Uterus (tissue), 2 donors: ENCODE results near the gene ZSCAN5C.

ENCODE experiments used
- CTCF ChIP-seq, 4 experiments: fragments of 200-600 bp in 2 of 4; fragments of 450-650 bp in 2 of 4; sonication (generic) in 2 of 4; IDR thresholded peaks; one replicate each; pipeline ENCODE4 v1.5.1; 2016 to 2019; ENCODE audit warnings: antibody characterized with exemption in 4 of 4, mild to moderate bottlenecking in 2 of 4, moderate library complexity in 1 of 4
- POLR2A ChIP-seq, 2 donors: fragments of 450-650 bp; IDR thresholded peaks; one replicate each; pipeline ENCODE4 v1.6.1; 2016; ENCODE audit warnings: antibody characterized with exemption in 2 of 2, mild to moderate bottlenecking in 1 of 2, moderate library complexity in 1 of 2

- TF ChIP-seq CTCF (IDR thresholded peaks at IDR 0.05): no peak
- TF ChIP-seq POLR2A (IDR thresholded peaks at IDR 0.05): no peak
Observed at GRCh38 chr19:56174086-56174485, 28.0 kb upstream of the ZSCAN5C start.
